HG03575 (cell line): ENCODE results near the gene SIDT2.
"Not testable (repeated sequence)": the region's sequence is repeated elsewhere in the genome, so short reads cannot be mapped to it uniquely, and the experiment has no call there.

Source experiments
- ATAC-seq: cut with Tn5 transposase; IDR thresholded peaks from one replicate; pipeline ENCODE4 v1.9.1; 2021; ENCODE audit not compliant: unreplicated experiment, insufficient number of reproducible peaks, low FRiP score; ENCODE audit errors: extremely low read depth

SIDT2 gene

GRCh38 chr11:117178210-117179034 is at the start of gene SIDT2:
TSS of gene SIDT2 (plus strand) at chr11:117178743. CDS start at chr11:117179264, 521 bp downstream.
- peak; percentile 55 for ATAC-seq

- ATAC-seq = not testable (repeated sequence)
Observed at GRCh38 chr11:117130396-117130795, 48.1 kb upstream of the SIDT2 start.

- ATAC-seq = no peak
Observed at GRCh38 chr11:117130879-117131278, 47.7 kb upstream of the SIDT2 start.

GRCh38 chr11:117134431-117134830 is 44.1 kb upstream of the SIDT2 start:
- no peak for ATAC-seq

- not testable (repeated sequence) for ATAC-seq
Observed at GRCh38 chr11:117134979-117135378, 43.6 kb upstream of the SIDT2 start.

GRCh38 chr11:117137223-117138086 is 41.1 kb upstream of the SIDT2 start:
- ATAC-seq = not testable (repeated sequence)

- no peak for ATAC-seq
Observed at GRCh38 chr11:117143390-117143789, 35.2 kb upstream of the SIDT2 start.

GRCh38 chr11:117143871-117144476 is 34.6 kb upstream of the SIDT2 start, which contains the start of gene PAFAH1B2:
TSS of gene PAFAH1B2 (plus strand) at chr11:117144287. CDS start at chr11:117152448, 8,161 bp downstream.
- peak; percentile 77 for ATAC-seq

- ATAC-seq = peak; percentile 16
Observed at GRCh38 chr11:117144477-117145392, 33.8 kb upstream of the SIDT2 start.

GRCh38 chr11:117145393-117145761 is 33.2 kb upstream of the SIDT2 start:
- no peak for ATAC-seq

- ATAC-seq = no peak
Observed at GRCh38 chr11:117146521-117146920, 32.0 kb upstream of the SIDT2 start.

- no peak for ATAC-seq
Observed at GRCh38 chr11:117152066-117152465, 26.5 kb upstream of the SIDT2 start.

- ATAC-seq = no peak
Observed at GRCh38 chr11:117154468-117154867, 24.1 kb upstream of the SIDT2 start.

GRCh38 chr11:117157507-117157906 is 21.0 kb upstream of the SIDT2 start:
- ATAC-seq = no peak

- ATAC-seq = no peak
Observed at GRCh38 chr11:117159892-117160291, 18.7 kb upstream of the SIDT2 start.

- ATAC-seq = no peak
Observed at GRCh38 chr11:117160826-117161225, 17.7 kb upstream of the SIDT2 start.

- no peak for ATAC-seq
Observed at GRCh38 chr11:117166491-117166890, 12.1 kb upstream of the SIDT2 start.

- no peak for ATAC-seq
Observed at GRCh38 chr11:117169736-117170135, 8.8 kb upstream of the SIDT2 start.
